HEK293 (cell line): Measurements from ENCODE around the gene CLINT1.

Source experiments
- CTCF ChIP-seq: fragments of 450-650 bp; formaldehyde crosslinking; IDR thresholded peaks from 2 replicates; pipeline ENCODE4 v1.5.1; 2016; ENCODE audit warnings: missing biosample characterization, missing genetic modification characterization
- TSHZ1 ChIP-seq: fragments of 450-650 bp; formaldehyde crosslinking; IDR thresholded peaks from 2 replicates; pipeline ENCODE4 v1.5.1; 2016; ENCODE audit warnings: missing biosample characterization, missing genetic modification characterization, borderline replicate concordance
- ZFP41 ChIP-seq: fragments of 450-650 bp; formaldehyde crosslinking; IDR thresholded peaks from 2 replicates; pipeline ENCODE4 v1.5.1; 2016; ENCODE audit warnings: missing biosample characterization, missing genetic modification characterization, borderline replicate concordance
- ZNF140 ChIP-seq: fragments of 450-650 bp; formaldehyde crosslinking; IDR thresholded peaks from 2 replicates; pipeline ENCODE4 v1.5.1; 2016; ENCODE audit warnings: missing biosample characterization, missing genetic modification characterization
- ZNF341 ChIP-seq: fragments of 450-650 bp; formaldehyde crosslinking; IDR thresholded peaks from 2 replicates; pipeline ENCODE4; 2016; ENCODE audit warnings: low read depth, missing biosample characterization, missing genetic modification characterization
- ZNF416 ChIP-seq: fragments of 450-650 bp; formaldehyde crosslinking; IDR thresholded peaks from 2 replicates; pipeline ENCODE4 v1.5.1; 2016; ENCODE audit warnings: missing biosample characterization, missing genetic modification characterization
- ZNF561 ChIP-seq: fragments of 450-650 bp; IDR thresholded peaks from 2 replicates; pipeline ENCODE4 v1.5.1; 2018; ENCODE audit warnings: missing biosample characterization, missing genetic modification characterization, borderline replicate concordance

- TF ChIP-seq ZFP41 (tag by site-specific recombination) (no peak), CTCF (tag by site-specific recombination) (no peak), ZNF416 (tag by site-specific recombination) (no peak), ZNF341 (tag by site-specific recombination) (no peak), ZNF561 (tag by site-specific recombination) (no peak), TSHZ1 (tag by site-specific recombination) (no peak), ZNF140 (tag by site-specific recombination) (no peak)
Measured at GRCh38 chr5:157778121-157778805, 80.7 kb downstream of the CLINT1 start.
